GM12878 (cell line): Measurements from ENCODE around the gene ZNF644. TPM values are rescaled to one million over a fixed set of nuclear protein-coding genes. Genes with fewer than 3 reads are reported as not detected.

Experiments used
- ATAC-seq: fragments of 200-7000 bp; cut with Tn5 transposase; 3 replicates; pipeline ENCODE4 v1.9.1; 2020; ENCODE audit warnings: mild to moderate bottlenecking, moderate library complexity
- BruUV-seq: library from RNA; stranded (reverse); fragments of 400-500 nt; replicated peaks from 2 replicates; lab custom pipeline; 2021; lab: Mats Ljungman, UMichigan
- CTCF ChIA-PET: fragments of 300-600 bp; sonication (Branson Sonifier 250); formaldehyde crosslinking; extraction: SDS; loops from one replicate; lab custom pipeline; 2021; ENCODE audit warnings: inconsistent platforms; lab: Yijun Ruan, JAX
- POLR2A ChIA-PET: fragments of 350-600 bp; formaldehyde crosslinking; extraction: SDS; loops from one replicate; lab custom pipeline; 2021; ENCODE audit warnings: inconsistent platforms; lab: Charles Lee
- RAD21 ChIA-PET: fragments of 300-600 bp; sonication (Branson Sonifier 250); formaldehyde crosslinking; loops from one replicate; lab custom pipeline; 2023; ENCODE audit warnings: antibody characterized with exemption; ENCODE audit not compliant: unreplicated experiment; lab: Charles Lee
- SMC1A ChIA-PET: fragments of 300-600 bp; sonication (Branson Sonifier 250); formaldehyde crosslinking; loops from one replicate; lab custom pipeline; 2023; ENCODE audit not compliant: unreplicated experiment, uncharacterized antibody; lab: Charles Lee
- DNase-seq: peaks from one replicate; pipeline ENCODE4 v3.0.0-alpha.2; 2011; ENCODE audit warnings: low read depth, low spot score
- FAIRE-seq: peaks from 3 replicates; lab custom pipeline; 2011; peaks lifted over from hg19 to GRCh38; lab: Jason Lieb, UNC
- H2AFZ ChIP-seq: 2 replicates; pipeline ENCODE4 v1.6.0; 2011; ENCODE audit warnings: low read depth, low read length, control low read depth; ENCODE audit not compliant: control insufficient read depth
- H3K27ac ChIP-seq: 2 replicates; pipeline ENCODE4 v1.5.1; 2011; ENCODE audit warnings: control low read depth; ENCODE audit not compliant: control insufficient read depth, insufficient read depth
- H3K27me3 ChIP-seq, 2 experiments: replicated peaks in 1 of 2; 2 replicates each; pipeline versions ENCODE4 v1.6.0 to v1.6.1; 2011; ENCODE audit warnings: low read length in 1 of 2; ENCODE audit not compliant: control insufficient read depth in 2 of 2, insufficient read depth in 2 of 2
- H3K36me3 ChIP-seq, 2 experiments: 2 replicates each; pipeline ENCODE4 v1.5.1; 2011; ENCODE audit warnings: low read length in 1 of 2; ENCODE audit not compliant: control insufficient read depth in 2 of 2, insufficient read depth in 2 of 2
- H3K4me1 ChIP-seq: 2 replicates; pipeline ENCODE4 v1.6.1; 2011; ENCODE audit warnings: mild to moderate bottlenecking, low read length, moderate library complexity, mixed read lengths; ENCODE audit not compliant: control insufficient read depth, insufficient read depth
- H3K4me2 ChIP-seq: 2 replicates; pipeline ENCODE4 v1.6.0; 2011; ENCODE audit warnings: control low read depth; ENCODE audit not compliant: control insufficient read depth, insufficient read depth
- H3K4me3 ChIP-seq: fragments of 200-600 bp; sonication (generic); 2 replicates; pipeline ENCODE4 v1.5.1; 2016
- H3K79me2 ChIP-seq: 2 replicates; pipeline ENCODE4 v1.6.0; 2011; ENCODE audit warnings: low read length; ENCODE audit not compliant: control insufficient read depth, insufficient read depth
- H3K9ac ChIP-seq: 2 replicates; pipeline ENCODE4 v1.8.0; 2011; ENCODE audit warnings: low read length, control low read depth, mixed read lengths; ENCODE audit not compliant: control insufficient read depth, insufficient read depth
- H3K9me3 ChIP-seq: replicated peaks from 3 replicates; pipeline ENCODE4 v1.5.1; 2011; ENCODE audit warnings: mild to moderate bottlenecking, low read length; ENCODE audit not compliant: control insufficient read depth, insufficient read depth
- H4K20me1 ChIP-seq: 2 replicates; pipeline ENCODE4 v1.6.0; 2011; ENCODE audit not compliant: control insufficient read depth, insufficient read depth
- BHLHE40 ChIP-seq, 2 experiments: fragments of 450-650 bp in 1 of 2; IDR thresholded peaks; 2 replicates each; pipeline ENCODE4 v1.6.1; 2011 to 2017; ENCODE audit warnings: low read depth in 2 of 2, borderline replicate concordance in 1 of 2, improper control_type of control experiment in 1 of 2, low read length in 1 of 2, mild to moderate bottlenecking in 1 of 2
- CUX1 ChIP-seq: IDR thresholded peaks from 2 replicates; pipeline ENCODE4 v1.6.1; 2012; ENCODE audit warnings: improper control_type of control experiment, low read depth, low read length; ENCODE audit not compliant: insufficient replicate concordance
- EZH2 ChIP-seq: IDR thresholded peaks from 2 replicates; pipeline ENCODE4 v1.6.1; 2012; ENCODE audit warnings: low read depth, mild to moderate bottlenecking, control low read depth, inconsistent platforms, low read length, borderline replicate concordance; ENCODE audit not compliant: control insufficient read depth
- MLLT1 ChIP-seq: fragments of 450-650 bp; IDR thresholded peaks from 2 replicates; pipeline ENCODE4 v1.6.1; 2016; ENCODE audit warnings: mild to moderate bottlenecking
- NR2C1 ChIP-seq: fragments of 450-650 bp; IDR thresholded peaks from 2 replicates; pipeline ENCODE4 v1.6.1; 2017; ENCODE audit warnings: antibody characterized with exemption, mild to moderate bottlenecking, moderate library complexity
- RUNX3 ChIP-seq: IDR thresholded peaks from 2 replicates; pipeline ENCODE4 v1.6.1; 2012; ENCODE audit warnings: low read length, inconsistent platforms
- SPI1 ChIP-seq: IDR thresholded peaks from 2 replicates; pipeline ENCODE4 v1.6.1; 2011; ENCODE audit warnings: low read depth, mild to moderate bottlenecking, low read length, moderate library complexity, borderline replicate concordance; ENCODE audit not compliant: insufficient read depth
- ZBED1 ChIP-seq: IDR thresholded peaks from 2 replicates; pipeline ENCODE4 v1.6.1; 2016; ENCODE audit warnings: borderline replicate concordance
- ZNF384 ChIP-seq: IDR thresholded peaks from 2 replicates; pipeline ENCODE4 v1.6.1; 2012; ENCODE audit warnings: low read depth, mild to moderate bottlenecking, low read length, improper control_type of control experiment, borderline replicate concordance
- WGBS: methylation state at CpG from one replicate; pipeline ENCODE4 v1.1.6; 2016; ENCODE audit warnings: low lambda C conversion rate; ENCODE audit not compliant: insufficient replicate concordance, insufficient coverage; ENCODE audit errors: missing lambda C conversion rate; 5-methylcytosine and 5-hydroxymethylcytosine counted together
- in situ Hi-C: fragments of 300-500 bp; cut with MboI; formaldehyde crosslinking; loops from 9 replicates; pipeline ENCODE4 v1.14.3; 2018; ENCODE audit warnings: mixed read lengths
- intact Hi-C: fragments of 100-400 bp; cut with micrococcal nuclease; formaldehyde crosslinking; loops from one replicate; pipeline ENCODE4 v1.14.2; 2022; ENCODE audit not compliant: unreplicated experiment
- polyA plus RNA-seq, 11 experiments: library from polyadenylated mRNA; depleted of rRNA in 4 of 11; unstranded in 6 of 11; stranded (reverse) in 5 of 11; fragments of >200 nt; fragmentation: Nextera tagmentation in 4 of 11; fragmentation: Illumina TruSeq in 1 of 11; extraction: Ambion mirVana in 4 of 11; extraction: Trizol in 1 of 11; gene quantifications; 1 replicate in 1 of 11; 2 replicates in 10 of 11; pipeline versions ENCODE4 v1.2.1 to v1.2.3, GENCODE V29; 2011 to 2016; ENCODE audit warnings: inconsistent platforms in 2 of 11, missing spikeins in 2 of 11, low read depth in 1 of 11
- total RNA-seq, 4 experiments: library from RNA; depleted of rRNA in 3 of 4; stranded (reverse); fragments of >200 nt in 3 of 4; fragmentation: Illumina TruSeq in 1 of 4; extraction: Trizol in 1 of 4; gene quantifications; 2 replicates each; pipeline versions ENCODE4 v1.2.1 to v1.2.3, GENCODE V29; 2013 to 2021

ZNF644 gene
- total and polyA plus RNA-seq, 10 of the 15 experiments (the other 5 are each of a cell fraction or from before 2014, with no cell fraction given), result 17.7 to 55.3 (median 29.5) TPM

GRCh38 chr1:90951009-90951408 is 70.8 kb downstream of the ZNF644 start:
- H3K27me3 ChIP-seq, result no peaks in the 10 kb centered on the region
- H3K4me2 ChIP-seq, result no peak overlapping the region
- H3K36me3 ChIP-seq, result no peaks in the 10 kb centered on the region
- H3K27ac ChIP-seq, result no peak overlapping the region
- H3K4me1 ChIP-seq, result no peaks in the 10 kb centered on the region
- H3K4me3 ChIP-seq, result no peak overlapping the region
- ATAC-seq, result no peak
- in situ Hi-C loops, result no loop called here
- SMC1A ChIA-PET, result no interaction called here
- H3K9ac ChIP-seq, result no peak overlapping the region
- H4K20me1 ChIP-seq, result no peaks in the 10 kb centered on the region; the same call in 1 of the 2 replicates
- TF ChIP-seq ZBED1 (no peak), SPI1 (no peak), BHLHE40 (IDR thresholded peaks at IDR 0.05; ENCODE audit: borderline replicate concordance in 1 of 2, low read depth in 2 of 2, low read length in 1 of 2) (no peak), ZNF384 (no peak), NR2C1 (no peak), RUNX3 (no peak), EZH2 (no peak), CUX1 (no peak), MLLT1 (no peak)
- TF ChIP-seq, all 136 proteins: peak for 0
- POLR2A ChIA-PET, result interaction anchor here (0.6 kb wide), 1 partner anchor 99 kb away, joined by 5 read pairs; no protein-coding TSS in a partner anchor
- no peak for DNase-seq
- intact Hi-C loops, result no loop called here
- CTCF ChIA-PET, result no interaction called here
- WGBS, result 48% methylated on average over 2 of the region's 2 CpGs
- no peak overlapping the region for H2AFZ ChIP-seq
- BruUV-seq, result TSS peak; percentile 28
- peaks cover 17% of the 10 kb centered on the region for H3K79me2 ChIP-seq
- peaks cover 13% of the 10 kb centered on the region; the same call in 2 of the 3 replicates for H3K9me3 ChIP-seq
- no peak for FAIRE-seq
- RAD21 ChIA-PET, result no interaction called here
